ENCODE measurements around the gene CCSER1. TPM values are rescaled to one million over a fixed set of nuclear protein-coding genes. Genes with fewer than 3 reads are reported as not detected.
"Not testable (repeated sequence)": the region's sequence is repeated elsewhere in the genome, so short reads cannot be mapped to it uniquely, and the experiment has no call there.

Gene CCSER1
- total RNA-seq, 1 donor from 2014 or later = not detected

DNA sequence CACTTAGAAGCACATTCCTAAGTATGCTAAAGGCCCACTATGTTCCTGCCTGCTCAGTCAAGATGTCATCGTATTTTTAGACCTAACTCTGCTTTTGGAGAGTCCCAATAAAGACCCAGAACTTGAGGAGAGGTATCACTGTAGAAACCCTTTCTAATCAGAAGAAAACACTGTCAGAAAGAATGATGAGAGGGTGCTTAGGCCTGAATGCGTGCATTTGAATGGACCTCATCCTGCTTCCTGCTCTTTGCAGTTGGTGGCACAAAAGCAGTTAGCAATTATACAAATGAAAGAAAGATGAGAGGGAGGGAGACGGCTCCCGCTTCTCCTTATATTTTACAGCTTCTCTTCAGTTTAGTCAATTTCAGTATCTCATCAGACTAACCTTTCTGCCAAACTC is 987.2 kb downstream of the CCSER1 start:
- no peak for DNase-seq (ENCODE audit: low read depth)

GRCh38 chr4:91116861-91117260 is 989.7 kb downstream of the CCSER1 start:
- no peak for DNase-seq (ENCODE audit: low read depth)

GRCh38 chr4:91118597-91118996 is 991.4 kb downstream of the CCSER1 start:
- no peak for DNase-seq (ENCODE audit: low read depth)

- no peak for DNase-seq (ENCODE audit: low read depth)
These were observed 996.5 kb downstream of the CCSER1 start for GRCh38 chr4:91123742-91124141.

DNA sequence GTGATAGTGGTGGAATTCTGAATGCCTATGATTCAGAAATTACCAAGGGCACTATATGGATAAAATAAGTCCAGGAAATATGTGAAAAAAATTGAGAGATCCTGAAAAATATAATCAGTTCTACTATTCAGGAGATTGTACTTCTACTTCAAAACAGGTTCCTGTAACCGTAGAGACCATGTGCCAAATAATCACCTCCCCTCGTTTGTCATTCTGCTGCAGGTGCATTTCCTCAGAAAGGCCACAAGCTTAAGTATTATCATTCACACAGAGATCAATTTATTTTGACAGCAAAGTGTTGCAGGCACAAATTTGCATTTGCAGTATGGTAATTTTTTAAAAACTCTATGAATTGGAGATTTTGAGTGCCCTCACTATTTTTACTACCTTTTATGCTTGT is 1000.0 kb downstream of the CCSER1 start:
- DNase-seq (ENCODE audit: low read depth) = no peak

DNA sequence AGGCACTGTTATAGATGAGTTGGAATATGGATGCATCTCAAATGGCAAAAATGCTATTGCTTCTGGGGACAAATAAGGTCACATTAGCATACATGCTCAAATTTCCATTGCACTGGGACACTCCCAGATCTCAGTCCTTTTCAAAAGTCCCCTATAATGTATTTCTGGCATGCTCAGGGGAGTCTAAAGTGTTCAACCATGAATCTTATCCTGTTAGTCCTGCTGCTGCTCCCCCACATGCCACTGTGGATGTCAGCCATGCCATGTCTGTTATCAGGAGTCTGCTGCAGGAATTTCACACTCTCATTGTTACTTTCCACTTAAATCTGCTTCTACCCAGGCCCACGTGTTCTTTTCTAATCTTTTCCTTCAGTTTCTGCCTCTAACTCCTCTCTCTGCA is 1000.6 kb downstream of the CCSER1 start:
- no peak for DNase-seq (ENCODE audit: low read depth)

DNA sequence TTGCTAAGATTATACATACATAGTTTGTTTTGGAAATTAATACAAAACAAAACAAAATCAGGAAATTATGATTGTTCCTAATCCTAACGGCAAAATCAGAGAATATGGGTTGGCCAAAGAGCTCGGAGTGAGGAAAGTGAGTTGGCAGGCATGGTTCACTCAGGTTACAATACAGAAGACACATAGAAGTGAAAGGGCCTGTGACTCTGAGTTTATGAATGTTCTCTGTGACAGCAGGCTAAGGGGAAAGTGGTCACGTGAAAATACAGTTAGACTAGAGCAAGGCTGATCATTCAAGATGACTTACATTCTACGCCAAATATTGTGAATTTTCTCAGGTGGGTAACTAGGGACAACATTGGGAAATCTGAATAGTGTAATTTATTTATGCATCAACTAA is 1001.3 kb downstream of the CCSER1 start:
- no peak for DNase-seq (ENCODE audit: low read depth)

GRCh38 chr4:91147067-91147466 is 1019.9 kb downstream of the CCSER1 start:
- peak; percentile 13 for DNase-seq (ENCODE audit: low read depth)

DNA sequence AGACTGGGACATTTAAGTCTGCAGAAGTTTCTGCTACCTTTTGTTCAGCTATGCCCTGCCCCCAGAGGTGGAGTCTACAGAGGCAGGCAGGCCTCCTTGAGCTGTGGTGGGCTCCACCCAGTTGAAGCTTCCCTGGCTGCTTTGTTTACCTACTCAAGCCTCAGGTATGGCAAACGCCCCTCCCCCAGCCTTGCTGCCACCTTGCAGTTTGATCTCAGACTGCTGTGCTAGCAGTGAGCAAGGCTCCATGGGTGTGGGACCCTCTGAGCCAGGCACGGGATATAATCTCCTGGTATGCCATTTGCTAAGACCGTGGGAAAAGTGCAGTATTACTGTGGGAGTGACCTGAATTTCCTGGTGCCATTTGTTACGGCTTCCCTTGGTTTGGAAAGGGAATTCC is 1026.8 kb downstream of the CCSER1 start:
- DNase-seq (ENCODE audit: low read depth) = not testable (repeated sequence)

- DNase-seq (ENCODE audit: low read depth) = not testable (repeated sequence)
These were observed 1040.9 kb downstream of the CCSER1 start for GRCh38 chr4:91167864-91168653.

GRCh38 chr4:91170768-91171167 is 1043.6 kb downstream of the CCSER1 start:
- DNase-seq (ENCODE audit: low read depth) = no peak

- no peak for DNase-seq (ENCODE audit: low read depth)
These were observed 1044.0 kb downstream of the CCSER1 start for GRCh38 chr4:91171217-91171616.

DNA sequence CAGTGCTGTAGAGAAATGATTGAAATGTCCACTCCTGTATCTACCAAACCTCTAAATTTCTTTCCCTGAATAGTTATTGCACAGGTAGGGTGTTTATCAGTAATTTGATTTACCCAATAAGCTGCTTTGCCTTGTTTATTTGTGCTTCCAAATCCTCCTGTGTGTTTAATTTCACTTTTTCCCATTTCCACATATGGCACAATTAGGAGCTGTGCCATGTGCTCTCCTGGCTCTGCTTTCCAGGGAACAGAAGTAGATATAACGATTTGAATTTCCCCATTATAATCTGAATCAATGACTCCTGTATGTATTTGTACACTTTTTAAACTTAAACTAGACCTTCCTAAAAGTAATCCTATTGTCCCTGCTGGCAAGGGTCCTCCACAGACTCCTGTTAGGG is 1057.9 kb downstream of the CCSER1 start:
- not testable (repeated sequence) for DNase-seq (ENCODE audit: low read depth)

DNA sequence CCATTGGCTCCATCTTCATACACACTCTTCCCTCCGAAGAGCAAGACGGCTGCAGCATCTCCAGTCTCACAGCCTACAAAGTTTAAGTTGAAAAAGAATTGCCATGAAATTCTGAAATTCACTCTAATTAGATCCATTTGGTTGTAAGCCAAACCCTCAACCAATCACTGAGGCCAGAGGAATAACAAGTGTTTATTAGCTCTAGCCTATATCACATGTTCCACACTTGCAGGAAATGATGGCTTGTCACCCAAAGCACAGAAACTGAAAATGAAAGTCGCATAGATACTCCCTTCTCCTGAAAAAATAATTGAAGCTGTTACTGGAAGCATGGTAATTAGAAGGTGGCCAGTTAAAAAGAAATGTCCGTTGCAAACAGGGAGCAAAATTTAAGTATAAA is 1071.8 kb downstream of the CCSER1 start:
- peak; percentile 17 for DNase-seq (ENCODE audit: low read depth)

DNA sequence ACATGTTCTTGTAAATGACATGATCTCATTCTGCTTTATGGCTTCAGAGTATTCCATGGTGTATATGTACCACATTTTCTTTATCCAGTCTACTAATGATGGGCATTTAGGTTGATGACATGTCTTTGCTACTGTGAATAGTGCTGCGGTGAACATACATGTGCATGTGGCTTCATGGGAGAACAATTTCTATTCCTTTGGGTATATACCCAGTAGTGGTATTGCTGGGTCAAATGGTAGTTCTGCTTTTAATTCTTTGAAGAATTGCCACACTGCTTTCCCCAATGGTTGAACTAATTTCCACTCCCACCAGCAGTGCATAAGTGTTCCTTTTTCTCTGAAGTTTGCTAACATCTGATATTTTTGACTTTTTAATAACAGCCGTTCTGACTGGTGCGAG is 1080.3 kb downstream of the CCSER1 start:
- no peak for DNase-seq (ENCODE audit: low read depth)

GRCh38 chr4:91212211-91212610 is 1085.0 kb downstream of the CCSER1 start:
- no peak for DNase-seq (ENCODE audit: low read depth)

DNA sequence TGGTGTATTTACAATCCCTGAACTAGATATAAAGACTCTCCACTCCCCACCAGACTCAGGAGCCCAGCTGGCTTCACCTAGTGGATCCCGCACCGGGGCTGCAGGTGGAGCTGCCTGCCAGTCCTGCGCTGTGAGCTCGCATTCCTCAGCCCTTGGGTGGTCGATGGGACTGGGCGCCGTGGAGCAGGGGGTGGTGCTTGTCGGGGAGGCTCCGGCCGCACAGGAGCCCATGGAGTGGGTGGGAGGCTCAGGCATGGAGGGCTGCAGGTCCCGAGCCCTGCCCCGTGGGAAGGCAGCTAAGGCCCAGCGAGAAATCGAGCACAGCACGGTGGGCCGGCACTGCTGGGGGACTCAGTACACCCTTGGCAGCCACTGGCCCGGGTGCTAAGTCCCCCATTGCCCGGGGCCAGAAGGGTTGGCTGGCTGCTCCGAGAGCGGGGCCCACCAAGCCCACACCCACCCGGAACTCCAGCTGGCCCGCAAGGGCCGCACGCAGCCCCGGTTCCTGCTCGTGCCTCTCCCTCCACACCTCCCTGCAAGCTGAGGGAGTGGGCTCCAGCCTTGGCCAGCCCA is 1090.7 kb downstream of the CCSER1 start:
- DNase-seq (ENCODE audit: low read depth) = not testable (repeated sequence)

- DNase-seq (ENCODE audit: low read depth) = no peak
These were observed 1093.1 kb downstream of the CCSER1 start for GRCh38 chr4:91220315-91220714.

DNA sequence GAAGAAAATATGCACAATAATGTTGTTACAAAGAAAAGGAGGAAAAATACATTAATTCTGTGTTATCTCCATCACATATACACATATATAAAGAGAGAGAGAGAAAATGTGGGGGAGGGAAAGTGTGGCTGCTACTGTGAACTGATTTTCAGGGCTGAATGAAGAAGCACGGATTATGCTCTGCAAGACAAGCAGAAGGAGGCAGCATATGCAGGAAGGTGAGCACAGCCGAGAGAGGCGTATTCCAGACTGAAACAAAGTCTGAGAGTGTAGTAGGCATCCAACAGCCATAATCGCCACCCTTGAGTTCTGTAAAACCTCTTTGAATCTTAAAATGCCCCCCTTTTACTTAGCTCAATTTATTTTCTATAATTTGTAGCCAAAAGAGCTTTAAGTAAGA is 1094.8 kb downstream of the CCSER1 start:
- no peak for DNase-seq (ENCODE audit: low read depth)

GRCh38 chr4:91226867-91227266 is 1099.7 kb downstream of the CCSER1 start:
- DNase-seq (ENCODE audit: low read depth) = no peak

- DNase-seq (ENCODE audit: low read depth) = no peak
These were observed 1101.5 kb downstream of the CCSER1 start for GRCh38 chr4:91228659-91229058.

DNA sequence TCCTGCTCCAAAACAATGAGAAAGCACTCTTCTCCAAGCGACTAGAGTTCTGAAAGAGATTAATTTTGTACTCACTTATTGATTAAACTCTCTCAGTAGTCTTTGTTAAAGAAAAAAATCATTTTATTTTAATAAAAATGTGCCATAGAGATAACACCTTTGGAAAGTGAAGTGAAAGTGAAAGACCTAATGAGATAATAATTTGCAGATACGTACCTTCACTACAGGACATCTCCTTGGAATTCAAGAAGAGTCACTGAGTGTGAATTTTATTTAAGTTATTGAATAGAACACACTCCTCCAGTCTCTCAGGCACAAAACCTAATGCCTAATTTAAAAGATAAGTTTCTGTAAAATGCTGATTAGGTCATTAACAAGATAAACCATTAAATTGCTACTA is 1106.0 kb downstream of the CCSER1 start:
- DNase-seq (ENCODE audit: low read depth) = no peak

DNA sequence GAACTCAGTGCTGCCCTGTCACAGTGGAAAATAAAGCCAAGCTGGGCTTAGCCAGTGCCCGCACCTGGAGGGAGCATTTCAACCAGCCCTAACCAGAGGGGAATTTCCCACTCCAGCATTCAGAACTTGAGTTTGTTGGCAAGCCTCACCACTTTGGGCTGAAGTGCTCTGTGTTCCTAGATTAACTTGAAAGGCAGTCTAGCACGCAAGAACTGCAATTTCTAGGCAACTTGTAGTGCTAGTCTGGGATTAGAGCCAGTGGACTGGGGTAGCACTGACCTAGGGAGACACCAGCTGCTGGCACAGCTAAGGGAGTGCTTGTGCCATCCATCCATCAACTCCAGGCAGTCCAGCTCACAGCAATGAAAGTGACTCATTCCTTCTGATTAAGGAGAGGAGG is 1115.9 kb downstream of the CCSER1 start:
- DNase-seq (ENCODE audit: low read depth) = peak; percentile 29
